BLaER1 treated with 17β-estradiol and CSF1 and Interleukin-3, amounts not matched to agents 10 nM and 100 nM (cell line): ENCODE results near the gene FTO.
"Not testable (repeated sequence)": the region's sequence is repeated elsewhere in the genome, so short reads cannot be mapped to it uniquely, and the experiment has no call there.

Experiments
- H3K27ac ChIP-seq, 11 experiments: shearing (Covaris generic); formaldehyde crosslinking; 2 replicates each; pipeline ENCODE4 v1.8.1; 2022
- H3K27me3 ChIP-seq, 11 experiments: shearing (Covaris generic); formaldehyde crosslinking; 2 replicates each; pipeline ENCODE4 v1.8.1; 2022
- H3K36me3 ChIP-seq, 11 experiments: shearing (Covaris generic); formaldehyde crosslinking; 2 replicates each; pipeline ENCODE4 v1.8.1; 2022
- H3K4me1 ChIP-seq, 10 experiments: shearing (Covaris generic); formaldehyde crosslinking; 2 replicates each; pipeline ENCODE4 v1.8.1; 2022
- H3K4me2 ChIP-seq, 11 experiments: shearing (Covaris generic); formaldehyde crosslinking; 2 replicates each; pipeline ENCODE4 v1.8.1; 2022
- H3K4me3 ChIP-seq, 10 experiments: shearing (Covaris generic); formaldehyde crosslinking; 2 replicates each; pipeline ENCODE4 v1.8.1; 2022
- H3K9ac ChIP-seq, 11 experiments: shearing (Covaris generic); formaldehyde crosslinking; 2 replicates each; pipeline ENCODE4 v1.8.1; 2022
- H3K9me3 ChIP-seq, 11 experiments: shearing (Covaris generic); formaldehyde crosslinking; replicated peaks in 1 of 11; 2 replicates each; pipeline ENCODE4 v1.8.1; 2022
- H4K20me1 ChIP-seq, 11 experiments: shearing (Covaris generic); formaldehyde crosslinking; 2 replicates each; pipeline ENCODE4 v1.8.1; 2022
- Cebpa-rat ChIP-seq, 11 experiments: shearing (Covaris generic); IDR thresholded peaks; 2 replicates each; pipeline ENCODE4 v1.8.1; 2022

Gene FTO

DNA sequence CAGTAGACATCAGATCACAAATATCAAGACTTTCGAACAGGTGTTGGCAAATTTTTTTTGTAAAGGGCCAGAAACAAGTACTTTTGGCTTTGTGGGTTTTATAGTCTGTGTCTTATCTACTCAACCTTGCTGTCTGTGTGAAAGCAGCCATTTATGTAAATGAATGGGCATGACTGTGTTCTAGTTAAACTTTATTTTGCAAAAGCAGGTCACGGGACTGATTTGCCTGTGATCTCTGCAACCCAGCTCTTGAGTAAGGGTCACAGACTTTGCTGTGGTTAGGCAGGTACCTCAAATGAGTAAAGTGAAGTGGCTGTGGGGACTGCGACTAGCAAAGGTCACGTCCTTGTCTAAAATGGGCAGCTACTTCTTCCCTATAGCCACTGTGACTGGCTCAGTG lies 136.5 kb downstream of the FTO start:
- peaks cover 0 to 23% (median 9%) of the 10 kb centered on the region in 11 experiments; a peak in 6 of 22 replicates for H3K36me3 ChIP-seq
- H3K4me1 ChIP-seq, result peaks cover 0 to 22% (median 7%) of the 10 kb centered on the region in 10 experiments; a peak in 9 of 20 replicates
- H3K9ac ChIP-seq, result no peak overlapping the region
- no peak for TF ChIP-seq Cebpa-rat (IDR thresholded peaks at IDR 0.05)
- H3K27ac ChIP-seq, result no peak overlapping the region
- no peaks in the 10 kb centered on the region for H3K27me3 ChIP-seq
- no peaks in the 10 kb centered on the region for H4K20me1 ChIP-seq
- H3K4me2 ChIP-seq, result no peak overlapping the region
- no peak overlapping the region for H3K4me3 ChIP-seq
- H3K9me3 ChIP-seq, result no peaks in the 10 kb centered on the region; a peak in 1 of 22 replicates

DNA sequence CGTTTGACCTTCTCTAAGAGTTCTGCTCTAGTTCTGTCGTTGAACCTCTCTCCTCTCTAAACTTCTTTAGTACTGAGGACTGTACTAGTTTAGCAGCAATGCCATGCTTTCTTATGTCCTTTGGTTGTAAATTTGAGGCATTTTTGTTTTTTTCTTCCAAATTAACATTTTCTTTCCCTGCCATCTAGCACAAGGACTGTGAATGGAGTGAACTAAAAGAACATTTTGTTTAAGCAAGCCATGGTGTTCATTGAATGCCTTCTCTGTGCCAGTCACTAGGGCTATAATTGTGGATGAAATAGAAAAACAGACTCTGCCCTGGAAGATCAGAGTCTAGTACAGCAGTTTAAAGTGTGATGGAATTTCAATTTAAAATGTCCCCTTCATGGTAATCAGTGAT lies 137.9 kb downstream of the FTO start:
- no peak for TF ChIP-seq Cebpa-rat (IDR thresholded peaks at IDR 0.05)
- H3K27ac ChIP-seq, result no peak overlapping the region
- H3K4me1 ChIP-seq, result peaks cover 4 to 24% (median 12%) of the 10 kb centered on the region in 10 experiments; a peak in 17 of 20 replicates
- H4K20me1 ChIP-seq, result no peaks in the 10 kb centered on the region
- H3K36me3 ChIP-seq, result peaks cover 0 to 33% (median 9%) of the 10 kb centered on the region in 11 experiments; a peak in 7 of 22 replicates
- H3K9ac ChIP-seq, result no peak overlapping the region
- no peak overlapping the region for H3K4me3 ChIP-seq
- H3K27me3 ChIP-seq, result no peaks in the 10 kb centered on the region
- no peaks in the 10 kb centered on the region for H3K9me3 ChIP-seq
- H3K4me2 ChIP-seq, result no peak overlapping the region

DNA sequence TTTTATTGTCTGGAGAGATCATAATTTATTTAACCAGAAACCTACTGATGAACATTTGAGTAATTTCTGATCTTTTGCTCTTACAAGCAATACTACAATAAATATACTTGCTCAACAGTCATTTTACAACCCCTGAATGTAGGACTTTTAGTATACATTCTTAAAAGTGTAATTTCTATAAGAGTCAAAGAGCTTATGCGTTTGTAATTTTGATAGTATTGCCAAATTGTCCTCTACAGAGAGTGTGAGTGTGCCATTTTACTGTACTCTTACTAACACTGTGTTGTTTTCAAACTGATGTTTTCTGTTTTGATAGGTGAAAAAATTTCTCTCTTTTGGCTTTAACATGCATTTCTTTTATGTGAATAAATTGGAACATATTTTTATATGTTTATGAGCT lies 139.1 kb downstream of the FTO start:
- Histone ChIP-seq H4K20me1 (no peaks in the 10 kb centered on the region), H3K4me1 (peaks cover 10 to 36% (median 21%) of the 10 kb centered on the region in 10 experiments), H3K4me2 (no peak overlapping the region), H3K9ac (no peak overlapping the region), H3K36me3 (peaks cover 0 to 29% (median 9%) of the 10 kb centered on the region in 11 experiments; a peak in 6 of 22 replicates), H3K4me3 (no peak overlapping the region), H3K9me3 (no peaks in the 10 kb centered on the region), H3K27ac (no peak overlapping the region), H3K27me3 (no peaks in the 10 kb centered on the region)
- TF ChIP-seq Cebpa-rat (IDR thresholded peaks at IDR 0.05), result no peak

DNA sequence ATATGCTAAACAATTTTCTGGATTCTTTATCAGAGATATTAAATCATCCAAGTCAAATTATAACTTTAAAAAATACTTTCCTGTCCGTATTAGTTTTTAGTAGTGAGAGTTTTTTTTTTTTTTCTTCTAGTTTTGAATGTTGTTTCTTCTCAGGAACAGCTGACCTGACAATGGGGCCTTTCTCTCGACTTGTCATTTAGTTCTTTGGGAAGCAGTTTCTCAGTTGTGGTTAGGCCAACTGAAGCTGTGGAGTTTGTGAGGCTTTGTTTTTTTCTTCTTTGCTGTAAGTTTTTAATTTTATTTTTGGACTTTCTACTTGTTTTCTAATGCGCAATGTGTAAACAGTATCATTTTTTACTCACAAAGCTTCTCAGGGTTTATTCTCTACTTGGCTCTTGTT lies 140.8 kb downstream of the FTO start:
- Histone ChIP-seq H3K36me3 (peaks cover 0 to 28% (median 9%) of the 10 kb centered on the region in 11 experiments; a peak in 5 of 22 replicates), H3K27me3 (no peaks in the 10 kb centered on the region), H3K27ac (no peak overlapping the region), H3K4me2 (peak overlapping the region in 3 of 11 experiments; percentile 0 to 31 (median 8); a peak in 4 of 22 replicates), H3K4me3 (no peak overlapping the region), H3K4me1 (peaks cover 16 to 47% (median 36%) of the 10 kb centered on the region in 10 experiments), H3K9me3 (no peaks in the 10 kb centered on the region), H4K20me1 (no peaks in the 10 kb centered on the region), H3K9ac (no peak overlapping the region)
- TF ChIP-seq Cebpa-rat (IDR thresholded peaks at IDR 0.05), result no peak

DNA sequence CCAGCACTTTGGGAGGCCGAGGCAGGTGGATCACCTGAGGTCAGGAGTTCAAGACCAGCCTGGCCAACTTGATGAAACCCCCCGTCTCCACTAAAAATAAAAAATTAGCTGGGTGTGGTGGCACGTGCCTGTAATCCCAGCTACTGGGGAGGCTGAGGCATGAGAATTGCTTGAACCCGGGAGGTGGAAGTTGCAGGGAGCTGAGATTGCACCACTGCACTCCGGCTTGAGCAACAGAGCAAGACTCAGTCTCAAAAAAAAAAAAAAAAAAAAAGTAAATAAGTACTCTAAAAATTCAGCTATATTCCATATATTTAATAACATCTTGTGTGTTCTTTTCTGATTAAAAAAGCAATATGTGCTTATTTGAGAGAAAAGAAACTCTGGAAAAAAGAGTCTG lies 142.6 kb downstream of the FTO start:
- not testable (repeated sequence) for H3K27me3 ChIP-seq, H3K9me3 ChIP-seq, H3K27ac ChIP-seq, H3K4me3 ChIP-seq, H4K20me1 ChIP-seq, H3K9ac ChIP-seq
- peak overlapping the region in 2 of 11 experiments; percentile 51 to 54; a peak in 4 of 22 replicates for H3K4me2 ChIP-seq
- peaks cover 0 to 28% (median 9%) of the 10 kb centered on the region in 11 experiments; a peak in 5 of 22 replicates for H3K36me3 ChIP-seq
- peaks cover 16 to 55% (median 44%) of the 10 kb centered on the region in 10 experiments for H3K4me1 ChIP-seq

DNA sequence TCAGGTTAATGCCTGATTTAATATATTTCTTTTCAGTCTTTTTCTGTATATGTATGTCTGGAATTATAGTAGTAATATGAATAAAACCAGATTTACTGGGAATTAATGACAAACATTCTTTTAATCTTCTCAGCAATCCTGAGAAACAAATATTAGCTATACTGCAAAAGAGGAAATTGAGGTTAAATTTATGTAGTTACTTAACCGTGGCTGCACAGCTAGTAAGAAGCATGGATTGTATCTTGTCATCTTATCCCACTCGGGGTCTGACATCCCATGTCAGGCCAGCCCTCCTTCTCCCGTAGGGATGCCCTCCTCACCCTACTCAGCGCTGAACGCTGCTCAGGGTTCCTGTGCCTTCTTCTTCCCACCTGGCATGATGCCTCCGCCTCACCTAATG lies 143.0 kb downstream of the FTO start:
- Histone ChIP-seq H3K27ac (no peak overlapping the region), H3K4me3 (no peak overlapping the region), H3K4me2 (peak overlapping the region; percentile 7 to 73 (median 48); a peak in 20 of 22 replicates), H3K9me3 (no peaks in the 10 kb centered on the region), H3K4me1 (peaks cover 16 to 55% (median 44%) of the 10 kb centered on the region in 10 experiments), H4K20me1 (no peaks in the 10 kb centered on the region), H3K9ac (no peak overlapping the region), H3K27me3 (no peaks in the 10 kb centered on the region), H3K36me3 (peaks cover 0 to 30% (median 9%) of the 10 kb centered on the region in 11 experiments; a peak in 5 of 22 replicates)
- TF ChIP-seq Cebpa-rat (IDR thresholded peaks at IDR 0.05), result no peak

DNA sequence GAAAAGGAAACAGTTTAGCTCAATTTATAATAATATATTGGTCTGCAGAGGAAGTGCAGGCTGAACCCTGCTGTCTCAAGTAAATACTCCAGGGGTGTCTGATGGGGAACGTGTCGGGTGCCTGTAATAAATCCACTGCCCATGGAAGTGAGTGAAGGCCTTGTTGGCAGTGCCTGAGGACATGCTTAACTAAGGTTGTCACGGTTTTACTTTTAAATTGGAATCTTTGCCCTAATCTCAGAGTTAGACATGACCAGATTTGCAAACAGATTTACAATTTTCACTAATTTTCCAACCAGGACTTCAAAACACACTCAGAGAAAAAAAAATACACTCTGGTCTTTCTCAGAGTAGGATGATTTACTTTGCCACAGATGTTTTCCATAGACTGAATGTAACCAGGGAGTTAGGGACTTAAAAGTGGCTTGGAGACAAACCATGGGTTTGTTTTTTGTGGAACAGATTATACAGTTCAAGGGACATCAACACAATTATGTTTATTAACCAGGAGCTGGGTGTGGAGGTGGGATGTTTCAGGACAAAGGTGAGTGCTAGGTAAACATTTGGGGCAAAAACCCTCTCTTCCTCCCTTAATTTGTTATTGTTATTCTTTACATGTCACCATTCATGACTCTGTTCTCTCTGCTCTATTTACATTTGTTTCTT lies 144.5 kb downstream of the FTO start:
- Histone ChIP-seq H3K9ac (no peak overlapping the region), H3K27me3 (no peaks in the 10 kb centered on the region), H3K4me3 (no peak overlapping the region), H3K4me2 (peak overlapping the region in 6 of 11 experiments; percentile 60 to 74 (median 63); a peak in 8 of 22 replicates), H3K27ac (no peak overlapping the region), H3K9me3 (peaks cover 0 to 2% (median 0%) of the 10 kb centered on the region in 11 experiments; a peak in 1 of 22 replicates), H3K4me1 (peaks cover 16 to 55% (median 44%) of the 10 kb centered on the region in 10 experiments), H4K20me1 (no peaks in the 10 kb centered on the region), H3K36me3 (peaks cover 0 to 35% (median 9%) of the 10 kb centered on the region in 11 experiments; a peak in 5 of 22 replicates)
- TF ChIP-seq Cebpa-rat (IDR thresholded peaks at IDR 0.05), result no peak

DNA sequence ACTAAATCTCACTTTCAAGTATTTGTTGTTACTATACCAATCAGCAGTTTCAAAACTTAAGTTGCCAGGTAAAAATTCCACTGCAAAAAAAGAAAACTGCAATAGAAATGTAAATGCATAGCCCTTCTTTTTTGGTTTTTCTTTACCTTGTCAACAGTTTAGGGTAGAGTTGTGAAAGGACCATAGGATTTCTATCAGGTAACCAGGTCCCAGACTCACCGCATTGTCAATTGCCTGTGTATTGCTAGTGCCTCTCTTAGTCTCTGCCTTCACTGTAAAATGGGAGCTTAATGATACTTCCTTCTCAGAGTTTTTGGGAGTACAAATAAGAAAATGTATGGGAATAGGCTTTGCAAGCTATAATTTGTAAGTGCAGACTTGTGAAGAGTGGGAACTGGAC lies 145.0 kb downstream of the FTO start:
- Histone ChIP-seq H3K4me1 (peaks cover 16 to 54% (median 44%) of the 10 kb centered on the region in 10 experiments), H3K9ac (no peak overlapping the region), H3K4me2 (peak overlapping the region in 10 of 11 experiments; percentile 2 to 74 (median 62); a peak in 16 of 22 replicates), H3K27ac (no peak overlapping the region), H3K9me3 (peaks cover 0 to 8% (median 2%) of the 10 kb centered on the region in 11 experiments; a peak in 10 of 22 replicates), H3K36me3 (peaks cover 0 to 35% (median 11%) of the 10 kb centered on the region in 11 experiments; a peak in 6 of 22 replicates), H3K27me3 (no peaks in the 10 kb centered on the region), H3K4me3 (no peak overlapping the region), H4K20me1 (no peaks in the 10 kb centered on the region)
- TF ChIP-seq Cebpa-rat (IDR thresholded peaks at IDR 0.05), result no peak

DNA sequence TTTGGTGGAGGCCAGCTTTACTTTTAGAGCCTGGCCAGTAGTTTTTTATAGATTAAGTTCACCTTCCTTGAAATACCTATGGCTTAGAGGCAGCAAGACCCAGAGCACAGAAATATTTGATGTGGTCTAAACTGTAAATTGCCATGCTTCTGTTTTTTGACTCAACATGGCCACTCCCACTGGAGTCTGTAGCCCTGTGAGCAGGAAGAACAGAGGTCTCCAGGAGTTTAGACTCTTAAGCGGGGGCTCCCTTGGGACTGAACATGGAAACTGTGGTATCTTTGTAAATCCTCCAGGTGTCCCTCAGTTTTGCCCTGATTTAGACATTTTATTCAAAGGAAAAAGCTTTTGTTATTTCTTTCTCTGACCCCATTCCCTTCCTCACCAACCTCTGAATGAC lies 145.6 kb downstream of the FTO start:
- peaks cover 5 to 14% (median 9%) of the 10 kb centered on the region in 11 experiments; a peak in 19 of 22 replicates for H3K9me3 ChIP-seq
- H3K4me1 ChIP-seq, result peaks cover 16 to 48% (median 42%) of the 10 kb centered on the region in 10 experiments
- no peak overlapping the region for H3K27ac ChIP-seq
- H4K20me1 ChIP-seq, result no peaks in the 10 kb centered on the region
- peak overlapping the region in 10 of 11 experiments; percentile 2 to 74 (median 62); a peak in 19 of 22 replicates for H3K4me2 ChIP-seq
- no peaks in the 10 kb centered on the region for H3K27me3 ChIP-seq
- H3K36me3 ChIP-seq, result peaks cover 0 to 35% (median 9%) of the 10 kb centered on the region in 11 experiments; a peak in 9 of 22 replicates
- no peak overlapping the region for H3K4me3 ChIP-seq
- no peak overlapping the region for H3K9ac ChIP-seq
- no peak for TF ChIP-seq Cebpa-rat (IDR thresholded peaks at IDR 0.05)
